K562 (cell line): ENCODE results near the gene RAD23B. TPM values are rescaled to one million over a fixed set of nuclear protein-coding genes. Genes with fewer than 3 reads are reported as not detected.

Experiments
- ATAC-seq: fragments of 200-7000 bp; cut with Tn5 transposase; 3 replicates; pipeline ENCODE4 v1.9.1; 2020; ENCODE audit warnings: moderate library complexity
- BruUV-seq: library from RNA; stranded (reverse); fragments of 400-500 nt; replicated peaks from 2 replicates; lab custom pipeline; 2021; lab: Mats Ljungman, UMichigan
- CTCF ChIA-PET: fragments of 300-600 bp; formaldehyde crosslinking; extraction: SDS; loops from one replicate; lab custom pipeline; 2021; ENCODE audit warnings: low intra/inter-chr PET ratio; lab: Yijun Ruan, JAX
- POLR2A ChIA-PET: fragments of 300-600, 350-650 bp; sonication (Branson Sonifier 250); formaldehyde crosslinking; extraction: SDS; loops from one replicate; lab custom pipeline; 2021; ENCODE audit warnings: antibody characterized with exemption, inconsistent platforms; lab: Yijun Ruan, JAX
- DNase-seq, 4 experiments: peaks; one replicate each; pipeline versions ENCODE4 v3.0.0 to v3.0.0-alpha.2; 2011 to 2018; ENCODE audit warnings: low spot score in 3 of 4, mixed read lengths in 3 of 4; ENCODE audit errors: extremely low read depth in 1 of 4
- FAIRE-seq: peaks from 2 replicates; lab custom pipeline; 2011; peaks lifted over from hg19 to GRCh38; lab: Jason Lieb, UNC
- H2AFZ ChIP-seq: 2 replicates; pipeline ENCODE4 v1.6.0; 2011; ENCODE audit warnings: low read depth, low read length, control low read depth, inconsistent platforms
- H3K27ac ChIP-seq: fragments of 200-600 bp; 3 replicates; pipeline ENCODE4 v1.8.0; 2011; ENCODE audit warnings: low read depth, mild to moderate bottlenecking, control low read depth, inconsistent platforms, low read length, moderate library complexity, mixed read lengths; ENCODE audit errors: extremely low read depth
- H3K27me3 ChIP-seq, 2 experiments: fragments of 300-600 bp in 1 of 2; 2 replicates in 1 of 2; 3 replicates in 1 of 2; pipeline versions ENCODE4 v1.6.0 to v1.8.0; 2011; ENCODE audit warnings: inconsistent platforms in 2 of 2, low read length in 2 of 2, mild to moderate bottlenecking in 1 of 2, mixed read lengths in 1 of 2, moderate library complexity in 1 of 2; ENCODE audit not compliant: control insufficient read depth in 2 of 2, insufficient read depth in 2 of 2
- H3K36me3 ChIP-seq: fragments of 300-600 bp; 3 replicates; pipeline ENCODE4 v1.8.0; 2011; ENCODE audit warnings: mild to moderate bottlenecking, low read length, inconsistent platforms; ENCODE audit not compliant: control insufficient read depth, insufficient read depth
- H3K4me1 ChIP-seq, 2 experiments: fragments of 200-600 bp in 1 of 2; replicated peaks in 1 of 2; 2 replicates in 1 of 2; 3 replicates in 1 of 2; pipeline versions ENCODE4 v1.5.1 to v1.8.0; 2011; ENCODE audit warnings: inconsistent platforms in 2 of 2, low read length in 2 of 2, mild to moderate bottlenecking in 1 of 2, mixed read lengths in 1 of 2, moderate library complexity in 1 of 2; ENCODE audit not compliant: control insufficient read depth in 2 of 2, insufficient read depth in 2 of 2
- H3K4me2 ChIP-seq: 2 replicates; pipeline ENCODE4 v1.6.1; 2011; ENCODE audit warnings: low read length, control low read depth, inconsistent platforms, mixed read lengths; ENCODE audit not compliant: insufficient read depth
- H3K4me3 ChIP-seq: fragments of 200-600 bp; sonication (generic), shearing (Covaris generic); 2 replicates; pipeline ENCODE4 v1.5.1; 2016; ENCODE audit warnings: control low read depth, inconsistent platforms
- H3K79me2 ChIP-seq: fragments of 200-600 bp; 3 replicates; pipeline ENCODE4 v1.8.0; 2011; ENCODE audit warnings: low read length, inconsistent platforms; ENCODE audit not compliant: control insufficient read depth, insufficient read depth
- H3K9ac ChIP-seq, 2 experiments: 2 replicates each; pipeline versions ENCODE4 v1.6.0 to v1.6.1; 2011; ENCODE audit warnings: low read depth in 2 of 2, low read length in 2 of 2, control low read depth in 1 of 2, inconsistent platforms in 1 of 2, mild to moderate bottlenecking in 1 of 2, mixed read lengths in 1 of 2; ENCODE audit not compliant: insufficient read depth in 1 of 2
- H3K9me1 ChIP-seq: one replicate; pipeline ENCODE4 v1.6.0; 2011; ENCODE audit warnings: inconsistent platforms, mild to moderate bottlenecking, low read length, moderate library complexity; ENCODE audit not compliant: control insufficient read depth, insufficient read depth
- H3K9me3 ChIP-seq: replicated peaks from 2 replicates; pipeline ENCODE4 v1.5.1; 2011; ENCODE audit warnings: low read depth, low read length, inconsistent platforms; ENCODE audit not compliant: control insufficient read depth, insufficient read depth
- H4K20me1 ChIP-seq: replicated peaks from 2 replicates; pipeline ENCODE4 v1.6.1; 2011; ENCODE audit warnings: low read length, inconsistent platforms, mixed read lengths; ENCODE audit not compliant: control insufficient read depth, insufficient read depth
- CBX1 ChIP-seq: sonication (generic); IDR thresholded peaks from 2 replicates; pipeline ENCODE4 v1.6.1; 2016; ENCODE audit warnings: antibody characterized with exemption, low read depth, mild to moderate bottlenecking
- NELFE ChIP-seq: IDR thresholded peaks from 2 replicates; pipeline ENCODE4 v1.6.1; 2011; ENCODE audit warnings: mild to moderate bottlenecking; ENCODE audit not compliant: insufficient read depth, insufficient read length
- NR2F6 ChIP-seq: fragments of 450-650 bp; formaldehyde crosslinking; IDR thresholded peaks from 2 replicates; pipeline ENCODE4 v1.4.0; 2020; ENCODE audit warnings: mild to moderate bottlenecking
- SMAD1 ChIP-seq: fragments of 150-350 bp; IDR thresholded peaks from 2 replicates; pipeline ENCODE4 v1.6.1; 2014; ENCODE audit warnings: low read length, low read depth; ENCODE audit not compliant: partially characterized antibody
- SUPT5H ChIP-seq: fragments of 450-650 bp; IDR thresholded peaks from 2 replicates; pipeline ENCODE4 v1.6.1; 2016
- TCFL5 ChIP-seq: fragments of 250-450 bp; sonication (Bioruptor Pico); conservative IDR thresholded peaks from 2 replicates; pipeline ENCODE4 v1.6.1; 2021; ENCODE audit warnings: mild to moderate bottlenecking, moderate library complexity, matching md5 sums
- ZNF584 ChIP-seq: fragments of 200-800 bp; sonication (Bioruptor generic); IDR thresholded peaks from 2 replicates; pipeline ENCODE4 v1.6.1; 2016; ENCODE audit warnings: low read depth, mild to moderate bottlenecking, missing genetic modification characterization, missing compliant biosample characterization
- ZNF830 ChIP-seq: fragments of 250-450 bp; sonication (Bioruptor Pico); IDR thresholded peaks from 2 replicates; pipeline ENCODE4 v1.5.0; 2021; ENCODE audit warnings: mild to moderate bottlenecking
- WGBS: fragments of 100-300 bp; shearing (Covaris generic); methylation state at CpG from one replicate; pipeline ENCODE4 v1.1.6; 2016; ENCODE audit warnings: low coverage, mixed read lengths; ENCODE audit not compliant: insufficient coverage; ENCODE audit errors: missing lambda C conversion rate; 5-methylcytosine and 5-hydroxymethylcytosine counted together
- in situ Hi-C: fragments of 300-500 bp; cut with MboI; formaldehyde crosslinking; loops from 4 replicates; pipeline ENCODE4 v1.15.0; 2018; ENCODE audit warnings: inconsistent platforms, mixed read lengths
- intact Hi-C: fragments of 100-400 bp; cut with micrococcal nuclease; formaldehyde crosslinking; loops from 2 replicates; pipeline ENCODE4 v1.14.2; 2022
- polyA plus RNA-seq, 8 experiments: library from polyadenylated mRNA; depleted of rRNA in 4 of 8; stranded (reverse) in 5 of 8; unstranded in 3 of 8; fragments of >200 nt; fragmentation: Nextera tagmentation in 2 of 8; fragmentation: Illumina TruSeq in 1 of 8; extraction: Ambion mirVana in 2 of 8; extraction: Trizol in 1 of 8; gene quantifications; 2 replicates each; pipeline versions ENCODE4 v1.2.1 to v1.2.3, GENCODE V29; 2011 to 2014; ENCODE audit warnings: inconsistent platforms in 1 of 8, missing spikeins in 1 of 8
- total RNA-seq, 7 experiments: library from RNA; depleted of rRNA in 6 of 7; stranded (reverse); fragments of >200 nt in 6 of 7; fragmentation: Illumina TruSeq in 2 of 7; extraction: Trizol in 2 of 7; gene quantifications; 2 replicates each; pipeline versions ENCODE4 v1.2.1 to v1.2.3, GENCODE V29; 2011 to 2021; ENCODE audit warnings: low replicate concordance in 1 of 7
- TF ChIP-seq, protein P1 (sequence below): sonication (generic); formaldehyde crosslinking; IDR thresholded peaks from 2 replicates; pipeline ENCODE4 v1.8.1; 2022; ENCODE audit warnings: missing genetic modification reagents
- TF ChIP-seq, protein P2 (sequence below): sonication (generic); formaldehyde crosslinking; IDR thresholded peaks from 2 replicates; pipeline ENCODE4 v1.4.0; 2020; ENCODE audit warnings: mild to moderate bottlenecking, missing genetic modification reagents
- TF ChIP-seq, protein P3 (sequence below), 2 experiments: fragments of 450-650 bp; formaldehyde crosslinking in 1 of 2; IDR thresholded peaks; 2 replicates each; pipeline versions ENCODE4 v1.4.0 to v1.6.1; 2014 to 2020; ENCODE audit warnings: mild to moderate bottlenecking in 2 of 2, borderline replicate concordance in 1 of 2, low read depth in 1 of 2

RAD23B gene
- total and polyA plus RNA-seq, 9 of the 15 experiments (the other 6 are each of a cell fraction or from before 2014, with no cell fraction given) = 14.5 to 184 (median 114) TPM

DNA sequence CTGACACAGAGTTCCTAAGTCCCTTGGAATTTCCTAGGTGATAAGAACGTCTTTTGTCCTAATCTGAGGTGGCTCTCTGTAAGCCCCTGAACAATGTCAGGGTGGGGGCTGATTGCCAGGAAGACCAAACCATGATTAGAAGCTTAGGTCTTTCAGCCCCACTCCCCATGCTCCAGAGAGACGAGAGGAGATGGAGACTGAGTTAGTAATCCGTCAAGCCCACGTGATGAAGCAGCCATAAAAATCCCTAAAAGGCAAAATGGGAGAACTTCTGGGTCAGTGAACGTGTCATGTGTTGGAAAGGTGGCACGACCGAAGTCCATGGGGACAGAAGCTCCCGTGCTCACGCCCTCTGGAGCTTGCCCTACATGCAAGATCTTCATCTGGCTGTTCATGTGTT lies 85.6 kb downstream of the RAD23B start:
- H3K79me2 ChIP-seq = no peaks in the 10 kb centered on the region
- no peaks in the 10 kb centered on the region for H3K4me1 ChIP-seq
- FAIRE-seq (no peak), DNase-seq (no peak), ATAC-seq (no peak)
- CTCF ChIA-PET = no interaction called here
- BruUV-seq = no TSS peak
- H3K9me1 ChIP-seq = no peaks in the 10 kb centered on the region
- no peak overlapping the region for H2AFZ ChIP-seq
- H3K4me3 ChIP-seq = no peak overlapping the region
- H3K9me3 ChIP-seq = no peaks in the 10 kb centered on the region
- in situ Hi-C loops = no loop called here
- H3K27me3 ChIP-seq = peaks cover 6 to 14% of the 10 kb centered on the region in 2 experiments; a peak in 4 of 5 replicates
- H3K9ac ChIP-seq = no peak overlapping the region
- no peak overlapping the region for H3K27ac ChIP-seq
- intact Hi-C loops = no loop called here
- H4K20me1 ChIP-seq = no peaks in the 10 kb centered on the region
- POLR2A ChIA-PET = interaction anchor here (0.6 to 0.7 kb wide), 2 partner anchors 41 to 283 kb away, joined by 3 read pairs; no protein-coding TSS in a partner anchor
- H3K36me3 ChIP-seq = no peaks in the 10 kb centered on the region
- no peak overlapping the region for H3K4me2 ChIP-seq
- under 1% methylated on average over 9 of the region's 9 CpGs for WGBS
- TF ChIP-seq, protein P1, sequence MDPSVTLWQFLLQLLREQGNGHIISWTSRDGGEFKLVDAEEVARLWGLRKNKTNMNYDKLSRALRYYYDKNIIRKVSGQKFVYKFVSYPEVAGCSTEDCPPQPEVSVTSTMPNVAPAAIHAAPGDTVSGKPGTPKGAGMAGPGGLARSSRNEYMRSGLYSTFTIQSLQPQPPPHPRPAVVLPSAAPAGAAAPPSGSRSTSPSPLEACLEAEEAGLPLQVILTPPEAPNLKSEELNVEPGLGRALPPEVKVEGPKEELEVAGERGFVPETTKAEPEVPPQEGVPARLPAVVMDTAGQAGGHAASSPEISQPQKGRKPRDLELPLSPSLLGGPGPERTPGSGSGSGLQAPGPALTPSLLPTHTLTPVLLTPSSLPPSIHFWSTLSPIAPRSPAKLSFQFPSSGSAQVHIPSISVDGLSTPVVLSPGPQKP = no peak
- TF ChIP-seq CBX1 (no peak), ZNF830 (no peak), NELFE (no peak), TCFL5 (no peak), NR2F6 (CRISPR knock-in tag) (no peak), SMAD1 (no peak), SUPT5H (no peak), ZNF584 (CRISPR knock-in tag) (no peak)
- TF ChIP-seq, protein P2, sequence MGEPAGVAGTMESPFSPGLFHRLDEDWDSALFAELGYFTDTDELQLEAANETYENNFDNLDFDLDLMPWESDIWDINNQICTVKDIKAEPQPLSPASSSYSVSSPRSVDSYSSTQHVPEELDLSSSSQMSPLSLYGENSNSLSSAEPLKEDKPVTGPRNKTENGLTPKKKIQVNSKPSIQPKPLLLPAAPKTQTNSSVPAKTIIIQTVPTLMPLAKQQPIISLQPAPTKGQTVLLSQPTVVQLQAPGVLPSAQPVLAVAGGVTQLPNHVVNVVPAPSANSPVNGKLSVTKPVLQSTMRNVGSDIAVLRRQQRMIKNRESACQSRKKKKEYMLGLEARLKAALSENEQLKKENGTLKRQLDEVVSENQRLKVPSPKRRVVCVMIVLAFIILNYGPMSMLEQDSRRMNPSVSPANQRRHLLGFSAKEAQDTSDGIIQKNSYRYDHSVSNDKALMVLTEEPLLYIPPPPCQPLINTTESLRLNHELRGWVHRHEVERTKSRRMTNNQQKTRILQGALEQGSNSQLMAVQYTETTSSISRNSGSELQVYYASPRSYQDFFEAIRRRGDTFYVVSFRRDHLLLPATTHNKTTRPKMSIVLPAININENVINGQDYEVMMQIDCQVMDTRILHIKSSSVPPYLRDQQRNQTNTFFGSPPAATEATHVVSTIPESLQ = no peak
- TF ChIP-seq, protein P3, sequence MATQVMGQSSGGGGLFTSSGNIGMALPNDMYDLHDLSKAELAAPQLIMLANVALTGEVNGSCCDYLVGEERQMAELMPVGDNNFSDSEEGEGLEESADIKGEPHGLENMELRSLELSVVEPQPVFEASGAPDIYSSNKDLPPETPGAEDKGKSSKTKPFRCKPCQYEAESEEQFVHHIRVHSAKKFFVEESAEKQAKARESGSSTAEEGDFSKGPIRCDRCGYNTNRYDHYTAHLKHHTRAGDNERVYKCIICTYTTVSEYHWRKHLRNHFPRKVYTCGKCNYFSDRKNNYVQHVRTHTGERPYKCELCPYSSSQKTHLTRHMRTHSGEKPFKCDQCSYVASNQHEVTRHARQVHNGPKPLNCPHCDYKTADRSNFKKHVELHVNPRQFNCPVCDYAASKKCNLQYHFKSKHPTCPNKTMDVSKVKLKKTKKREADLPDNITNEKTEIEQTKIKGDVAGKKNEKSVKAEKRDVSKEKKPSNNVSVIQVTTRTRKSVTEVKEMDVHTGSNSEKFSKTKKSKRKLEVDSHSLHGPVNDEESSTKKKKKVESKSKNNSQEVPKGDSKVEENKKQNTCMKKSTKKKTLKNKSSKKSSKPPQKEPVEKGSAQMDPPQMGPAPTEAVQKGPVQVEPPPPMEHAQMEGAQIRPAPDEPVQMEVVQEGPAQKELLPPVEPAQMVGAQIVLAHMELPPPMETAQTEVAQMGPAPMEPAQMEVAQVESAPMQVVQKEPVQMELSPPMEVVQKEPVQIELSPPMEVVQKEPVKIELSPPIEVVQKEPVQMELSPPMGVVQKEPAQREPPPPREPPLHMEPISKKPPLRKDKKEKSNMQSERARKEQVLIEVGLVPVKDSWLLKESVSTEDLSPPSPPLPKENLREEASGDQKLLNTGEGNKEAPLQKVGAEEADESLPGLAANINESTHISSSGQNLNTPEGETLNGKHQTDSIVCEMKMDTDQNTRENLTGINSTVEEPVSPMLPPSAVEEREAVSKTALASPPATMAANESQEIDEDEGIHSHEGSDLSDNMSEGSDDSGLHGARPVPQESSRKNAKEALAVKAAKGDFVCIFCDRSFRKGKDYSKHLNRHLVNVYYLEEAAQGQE (IDR thresholded peaks at IDR 0.05; ENCODE audit: borderline replicate concordance) = no peak
- TF ChIP-seq, protein P3 (CRISPR knock-in tag; IDR thresholded peaks at IDR 0.05; ENCODE audit: low read depth) = no peak
